Measurements from ENCODE around the gene TBL1X.
A peak's percentile ranks its signal among the peaks of the same experiment; 100 is the strongest.

The TBL1X gene

GRCh38 chrX:9758021-9758638 is 293.3 kb downstream of the TBL1X start:
- Histone ChIP-seq H3K36me3 (replicated peaks in 1 of 2; ENCODE audit: control insufficient read depth in 2 of 2, insufficient read depth in 2 of 2, low read length in 2 of 2) (no peaks in the 10 kb centered on the region), H3K9ac (ENCODE audit: low read depth, low read length, poor library complexity) (no peak overlapping the region), H2BK120ac (ENCODE audit: low read depth, low read length) (no peak overlapping the region), H3K27me3 (ENCODE audit: control insufficient read depth in 3 of 3, insufficient read depth in 3 of 3, low read depth in 1 of 3, low read length in 3 of 3) (no peaks in the 10 kb centered on the region), H3K18ac (ENCODE audit: low read length) (no peak overlapping the region), H2BK5ac (ENCODE audit: low read length) (no peak overlapping the region), H4K8ac (ENCODE audit: low read depth, low read length) (no peak overlapping the region), H3K4me2 (ENCODE audit: insufficient read depth, low read length, poor library complexity, severe bottlenecking) (no peak overlapping the region), H3K9me3 (replicated peaks in 1 of 2; ENCODE audit: control insufficient read depth in 2 of 2, insufficient read depth in 1 of 2, low read depth in 1 of 2, low read length in 2 of 2) (no peaks in the 10 kb centered on the region), H2AK5ac (ENCODE audit: low read depth, low read length) (no peak overlapping the region), H3K27ac (replicated peaks; ENCODE audit: low read length) (no peak overlapping the region), H3K79me1 (ENCODE audit: low read depth, low read length) (no peaks in the 10 kb centered on the region), H2BK12ac (ENCODE audit: low read length) (no peak overlapping the region), H3K14ac (ENCODE audit: low read length) (no peak overlapping the region), H3K4me1 (ENCODE audit: control insufficient read depth in 2 of 2, insufficient read depth in 1 of 2, low read depth in 1 of 2, low read length in 2 of 2) (no peaks in the 10 kb centered on the region), H2AFZ (ENCODE audit: low read length) (no peak overlapping the region), H3K23ac (ENCODE audit: low read depth, low read length, poor library complexity) (no peak overlapping the region), H2BK15ac (ENCODE audit: low read length) (no peak overlapping the region), H3K4ac (ENCODE audit: low read length) (no peak overlapping the region), H3K4me3 (ENCODE audit: low read length in 2 of 2) (no peak overlapping the region), H4K91ac (ENCODE audit: low read depth, low read length, poor library complexity) (no peak overlapping the region)
- no peak for DNase-seq (ENCODE audit: low spot score)
- WGBS, 2 donors (ENCODE audit: extremely low coverage in 2 of 2, insufficient read length in 2 of 2, insufficient replicate concordance in 1 of 2) = no CpG with 5 or more reads among the region's 4 CpGs

GRCh38 chrX:9759337-9759736 is 294.5 kb downstream of the TBL1X start:
- Histone ChIP-seq H4K8ac (ENCODE audit: low read depth, low read length) (no peak overlapping the region), H3K4me3 (ENCODE audit: low read length in 2 of 2) (no peak overlapping the region), H3K23ac (ENCODE audit: low read depth, low read length, poor library complexity) (no peak overlapping the region), H3K4me2 (ENCODE audit: insufficient read depth, low read length, poor library complexity, severe bottlenecking) (no peak overlapping the region), H2BK15ac (ENCODE audit: low read length) (no peak overlapping the region), H2AK5ac (ENCODE audit: low read depth, low read length) (no peak overlapping the region), H3K4ac (ENCODE audit: low read length) (no peak overlapping the region), H3K36me3 (replicated peaks in 1 of 2; ENCODE audit: control insufficient read depth in 2 of 2, insufficient read depth in 2 of 2, low read length in 2 of 2) (no peaks in the 10 kb centered on the region), H2BK120ac (ENCODE audit: low read depth, low read length) (no peak overlapping the region), H4K91ac (ENCODE audit: low read depth, low read length, poor library complexity) (no peak overlapping the region), H3K79me1 (ENCODE audit: low read depth, low read length) (no peaks in the 10 kb centered on the region), H2AFZ (ENCODE audit: low read length) (no peak overlapping the region), H3K27ac (replicated peaks; ENCODE audit: low read length) (no peak overlapping the region), H3K9ac (ENCODE audit: low read depth, low read length, poor library complexity) (no peak overlapping the region), H3K18ac (ENCODE audit: low read length) (no peak overlapping the region), H3K9me3 (replicated peaks in 1 of 2; ENCODE audit: control insufficient read depth in 2 of 2, insufficient read depth in 1 of 2, low read depth in 1 of 2, low read length in 2 of 2) (no peaks in the 10 kb centered on the region), H3K4me1 (ENCODE audit: control insufficient read depth in 2 of 2, insufficient read depth in 1 of 2, low read depth in 1 of 2, low read length in 2 of 2) (no peaks in the 10 kb centered on the region), H3K14ac (ENCODE audit: low read length) (no peak overlapping the region), H2BK5ac (ENCODE audit: low read length) (no peak overlapping the region), H3K27me3 (ENCODE audit: control insufficient read depth in 3 of 3, insufficient read depth in 3 of 3, low read depth in 1 of 3, low read length in 3 of 3) (no peaks in the 10 kb centered on the region), H2BK12ac (ENCODE audit: low read length) (no peak overlapping the region)
- DNase-seq (ENCODE audit: low spot score) = no peak
- no CpG with 5 or more reads among the region's 8 CpGs for WGBS, 2 donors (ENCODE audit: extremely low coverage in 2 of 2, insufficient read length in 2 of 2, insufficient replicate concordance in 1 of 2)

GRCh38 chrX:9765072-9765736 is 300.3 kb downstream of the TBL1X start:
- Histone ChIP-seq H3K9me3 (replicated peaks in 1 of 2; ENCODE audit: control insufficient read depth in 2 of 2, insufficient read depth in 1 of 2, low read depth in 1 of 2, low read length in 2 of 2) (no peaks in the 10 kb centered on the region), H3K4me2 (ENCODE audit: insufficient read depth, low read length, poor library complexity, severe bottlenecking) (peak overlapping the region; percentile 49), H2AK5ac (ENCODE audit: low read depth, low read length) (no peak overlapping the region), H3K9ac (ENCODE audit: low read depth, low read length, poor library complexity) (peak overlapping the region; percentile 88), H4K91ac (ENCODE audit: low read depth, low read length, poor library complexity) (no peak overlapping the region), H2BK15ac (ENCODE audit: low read length) (no peak overlapping the region), H3K36me3 (replicated peaks in 1 of 2; ENCODE audit: control insufficient read depth in 2 of 2, insufficient read depth in 2 of 2, low read length in 2 of 2) (no peaks in the 10 kb centered on the region), H2BK120ac (ENCODE audit: low read depth, low read length) (no peak overlapping the region), H3K23ac (ENCODE audit: low read depth, low read length, poor library complexity) (no peak overlapping the region), H3K4me1 (ENCODE audit: control insufficient read depth in 2 of 2, insufficient read depth in 1 of 2, low read depth in 1 of 2, low read length in 2 of 2) (peaks cover 0 to 4% of the 10 kb centered on the region in 2 donors), H4K8ac (ENCODE audit: low read depth, low read length) (peak overlapping the region; percentile 65), H3K14ac (ENCODE audit: low read length) (peak overlapping the region; percentile 94), H3K27ac (replicated peaks; ENCODE audit: low read length) (no peak overlapping the region), H3K4ac (ENCODE audit: low read length) (no peak overlapping the region), H2BK5ac (ENCODE audit: low read length) (no peak overlapping the region), H3K18ac (ENCODE audit: low read length) (peak overlapping the region; percentile 95), H3K4me3 (ENCODE audit: low read length in 2 of 2) (peak overlapping the region in 1 of 2 donors; percentile 72), H2BK12ac (ENCODE audit: low read length) (peak overlapping the region; percentile 58), H2AFZ (ENCODE audit: low read length) (no peak overlapping the region), H3K27me3 (ENCODE audit: control insufficient read depth in 3 of 3, insufficient read depth in 3 of 3, low read depth in 1 of 3, low read length in 3 of 3) (no peaks in the 10 kb centered on the region), H3K79me1 (ENCODE audit: low read depth, low read length) (no peaks in the 10 kb centered on the region)
- no CpG with 5 or more reads among the region's 67 CpGs for WGBS, 2 donors (ENCODE audit: extremely low coverage in 2 of 2, insufficient read length in 2 of 2, insufficient replicate concordance in 1 of 2)
- DNase-seq (ENCODE audit: low spot score) = no peak

- Histone ChIP-seq H3K4me2 (ENCODE audit: insufficient read depth, low read length, poor library complexity, severe bottlenecking) (peak within 1 kb of the TSS; percentile 49), H2BK12ac (ENCODE audit: low read length) (peak within 1 kb of the TSS; percentile 58), H3K9me3 (replicated peaks in 1 of 2; ENCODE audit: control insufficient read depth in 2 of 2, insufficient read depth in 1 of 2, low read depth in 1 of 2, low read length in 2 of 2) (no peaks in the 10 kb centered on the region), H3K4ac (ENCODE audit: low read length) (no peak within 1 kb of the TSS), H3K4me3 (ENCODE audit: low read length in 2 of 2) (peak within 1 kb of the TSS in 1 of 2 donors; percentile 72), H3K9ac (ENCODE audit: low read depth, low read length, poor library complexity) (peak within 1 kb of the TSS; percentile 88), H2AK5ac (ENCODE audit: low read depth, low read length) (no peak within 1 kb of the TSS), H2BK120ac (ENCODE audit: low read depth, low read length) (no peak within 1 kb of the TSS), H4K91ac (ENCODE audit: low read depth, low read length, poor library complexity) (no peak within 1 kb of the TSS), H3K14ac (ENCODE audit: low read length) (peak within 1 kb of the TSS; percentile 94), H3K4me1 (ENCODE audit: control insufficient read depth in 2 of 2, insufficient read depth in 1 of 2, low read depth in 1 of 2, low read length in 2 of 2) (peaks cover 0 to 4% of the 10 kb centered on the region in 2 donors), H3K79me1 (ENCODE audit: low read depth, low read length) (no peaks in the 10 kb centered on the region), H2BK5ac (ENCODE audit: low read length) (no peak within 1 kb of the TSS), H3K27me3 (ENCODE audit: control insufficient read depth in 3 of 3, insufficient read depth in 3 of 3, low read depth in 1 of 3, low read length in 3 of 3) (no peaks in the 10 kb centered on the region), H4K8ac (ENCODE audit: low read depth, low read length) (peak within 1 kb of the TSS; percentile 65), H2AFZ (ENCODE audit: low read length) (no peak within 1 kb of the TSS), H3K27ac (replicated peaks; ENCODE audit: low read length) (no peak within 1 kb of the TSS), H3K36me3 (replicated peaks in 1 of 2; ENCODE audit: control insufficient read depth in 2 of 2, insufficient read depth in 2 of 2, low read length in 2 of 2) (no peaks in the 10 kb centered on the region), H2BK15ac (ENCODE audit: low read length) (no peak within 1 kb of the TSS), H3K23ac (ENCODE audit: low read depth, low read length, poor library complexity) (no peak within 1 kb of the TSS), H3K18ac (ENCODE audit: low read length) (peak within 1 kb of the TSS; percentile 95)
- no CpG with 5 or more reads among the region's 26 CpGs for WGBS, 2 donors (ENCODE audit: extremely low coverage in 2 of 2, insufficient read length in 2 of 2, insufficient replicate concordance in 1 of 2)
- no peak for DNase-seq (ENCODE audit: low spot score)
Observed at GRCh38 chrX:9765737-9766097, 300.9 kb downstream of the TBL1X start, which contains the start of gene GPR143. GPR143 (minus strand) TSS chrX:9765847; CDS start chrX:9765817, 30 bp downstream.

Data from neuronal stem cell (in vitro differentiated cells).